HG03378 (cell line): ENCODE results near the gene MYO5B.

Experiments
- ATAC-seq: cut with Tn5 transposase; IDR thresholded peaks from one replicate; pipeline ENCODE4 v1.9.1; 2021; ENCODE audit warnings: mild to moderate bottlenecking, moderate library complexity; ENCODE audit not compliant: unreplicated experiment

Gene MYO5B

GRCh38 chr18:49976795-49977560 lies 218.0 kb downstream of the MYO5B start:
- ATAC-seq, result no peak

- ATAC-seq, result no peak
Observed at GRCh38 chr18:49976001-49976400, 218.9 kb downstream of the MYO5B start.

- ATAC-seq, result no peak
Observed at GRCh38 chr18:49974079-49974478, 220.9 kb downstream of the MYO5B start.

GRCh38 chr18:49973592-49973991 lies 221.4 kb downstream of the MYO5B start:
- no peak for ATAC-seq

GRCh38 chr18:49972535-49972934 lies 222.4 kb downstream of the MYO5B start:
- ATAC-seq, result no peak

GRCh38 chr18:49971462-49971861 lies 223.5 kb downstream of the MYO5B start:
- no peak for ATAC-seq

- peak; percentile 60 for ATAC-seq
Observed at GRCh38 chr18:49970319-49970718, 224.6 kb downstream of the MYO5B start.

GRCh38 chr18:49968644-49969309 lies 226.2 kb downstream of the MYO5B start:
- ATAC-seq, result no peak

- ATAC-seq, result no peak
Observed at GRCh38 chr18:49967636-49968313, 227.2 kb downstream of the MYO5B start.

- peak; percentile 79 for ATAC-seq
Observed at GRCh38 chr18:49967171-49967570, 227.8 kb downstream of the MYO5B start.

GRCh38 chr18:49966090-49966489 lies 228.9 kb downstream of the MYO5B start:
- no peak for ATAC-seq

- no peak for ATAC-seq
Observed at GRCh38 chr18:49963217-49963616, 231.7 kb downstream of the MYO5B start.

GRCh38 chr18:49961271-49961670 lies 233.7 kb downstream of the MYO5B start:
- no peak for ATAC-seq

GRCh38 chr18:49960376-49960775 lies 234.6 kb downstream of the MYO5B start:
- ATAC-seq, result no peak

- peak; percentile 81 for ATAC-seq
Observed at GRCh38 chr18:49959176-49959575, 235.8 kb downstream of the MYO5B start.

- ATAC-seq, result no peak
Observed at GRCh38 chr18:49955263-49955662, 239.7 kb downstream of the MYO5B start.

GRCh38 chr18:49953391-49953790 lies 241.6 kb downstream of the MYO5B start:
- ATAC-seq, result no peak

GRCh38 chr18:49949951-49950395 lies 245.0 kb downstream of the MYO5B start:
- ATAC-seq, result no peak

- no peak for ATAC-seq
Observed at GRCh38 chr18:49948975-49949374, 246.0 kb downstream of the MYO5B start.

GRCh38 chr18:49944663-49945062 lies 250.3 kb downstream of the MYO5B start:
- ATAC-seq, result no peak

- ATAC-seq, result no peak
Observed at GRCh38 chr18:49936821-49937220, 258.1 kb downstream of the MYO5B start.

- ATAC-seq, result no peak
Observed at GRCh38 chr18:49935215-49935614, 259.7 kb downstream of the MYO5B start.
